Femur (tissue), 1 donor: ENCODE measurements around the gene PITPNC1.
"Not testable (repeated sequence)": the region's sequence is repeated elsewhere in the genome, so short reads cannot be mapped to it uniquely, and the experiment has no call there.

Experiments used
- DNase-seq: peaks from one replicate; pipeline ENCODE4 v3.0.0-alpha.2; 2017

PITPNC1 gene

GRCh38 chr17:67702861-67703260 lies 325.8 kb downstream of the PITPNC1 start:
- not testable (repeated sequence) for DNase-seq

- DNase-seq = no peak
These were observed 330.4 kb downstream of the PITPNC1 start for GRCh38 chr17:67707442-67707841.

- no peak for DNase-seq
These were observed 331.3 kb downstream of the PITPNC1 start for GRCh38 chr17:67708378-67708777.

- no peak for DNase-seq
These were observed 334.8 kb downstream of the PITPNC1 start for GRCh38 chr17:67711916-67712315.

GRCh38 chr17:67712375-67712774 lies 335.3 kb downstream of the PITPNC1 start:
- DNase-seq = no peak

- DNase-seq = no peak
These were observed 336.1 kb downstream of the PITPNC1 start for GRCh38 chr17:67713169-67713568.

- DNase-seq = no peak
These were observed 339.3 kb downstream of the PITPNC1 start for GRCh38 chr17:67716405-67716798.

GRCh38 chr17:67717192-67717623 lies 340.1 kb downstream of the PITPNC1 start:
- no peak for DNase-seq

GRCh38 chr17:67717624-67718324 lies 340.7 kb downstream of the PITPNC1 start, which contains the start of gene NOL11:
TSS of gene NOL11 (plus strand) at chr17:67717936. CDS start at chr17:67717948, 12 bp downstream.
- DNase-seq = peak; percentile 100

- no peak for DNase-seq
These were observed 341.4 kb downstream of the PITPNC1 start for GRCh38 chr17:67718325-67718941.

GRCh38 chr17:67725373-67725791 lies 348.3 kb downstream of the PITPNC1 start:
- no peak for DNase-seq

GRCh38 chr17:67725807-67726206 lies 348.7 kb downstream of the PITPNC1 start:
- DNase-seq = no peak

GRCh38 chr17:67727152-67728039 lies 350.3 kb downstream of the PITPNC1 start:
- DNase-seq = not testable (repeated sequence)

GRCh38 chr17:67729903-67730302 lies 352.8 kb downstream of the PITPNC1 start:
- DNase-seq = no peak

GRCh38 chr17:67730731-67731130 lies 353.6 kb downstream of the PITPNC1 start:
- no peak for DNase-seq

- no peak for DNase-seq
These were observed 356.4 kb downstream of the PITPNC1 start for GRCh38 chr17:67733449-67733848.

- DNase-seq = no peak
These were observed 360.1 kb downstream of the PITPNC1 start for GRCh38 chr17:67737145-67737544.

GRCh38 chr17:67742025-67742424 lies 364.9 kb downstream of the PITPNC1 start:
- no peak for DNase-seq
